WI38 (cell line): ENCODE results near the gene UPF2.
"Not testable (repeated sequence)": the region's sequence is repeated elsewhere in the genome, so short reads cannot be mapped to it uniquely, and the experiment has no call there.

Source experiments
- H3K4me3 ChIP-seq: 2 replicates; pipeline ENCODE4 v1.5.1; 2011; ENCODE audit warnings: low read depth, mild to moderate bottlenecking, control low read depth, low read length
- TF ChIP-seq, protein P1 (sequence below): IDR thresholded peaks from 2 replicates; pipeline ENCODE4 v1.5.1; 2012; ENCODE audit warnings: low read depth, mild to moderate bottlenecking, control low read depth, low read length

Gene UPF2

DNA sequence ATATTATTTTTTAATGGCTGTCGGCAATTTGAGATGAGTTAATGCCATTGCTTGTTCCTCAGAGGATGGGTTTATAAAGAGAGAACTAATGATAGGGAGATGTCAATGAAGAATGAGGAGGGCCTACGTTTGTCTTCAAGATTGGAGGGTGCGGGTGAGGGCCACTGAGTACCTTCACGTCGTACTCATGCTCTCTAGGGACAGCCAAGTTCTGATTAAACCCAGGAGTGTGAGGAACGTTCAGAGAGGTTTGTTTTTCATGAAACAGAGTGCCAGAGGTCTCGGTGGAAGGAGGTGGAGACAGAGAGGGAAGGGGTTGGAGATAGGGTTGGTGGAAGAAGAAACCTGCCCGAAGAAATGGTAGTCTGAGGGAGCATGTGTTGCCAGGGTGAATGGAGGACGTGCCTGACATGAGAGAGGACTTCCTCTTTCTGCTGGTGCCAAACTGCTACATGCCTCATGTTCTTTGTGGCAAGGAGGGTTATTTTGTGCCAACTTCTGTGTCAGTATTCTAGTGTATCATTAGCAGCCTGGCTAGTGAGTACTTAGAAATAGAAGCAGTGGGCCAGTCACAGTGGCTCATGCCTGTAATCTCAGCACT, 35.1 kb upstream of the UPF2 start:
- TF ChIP-seq, protein P1, sequence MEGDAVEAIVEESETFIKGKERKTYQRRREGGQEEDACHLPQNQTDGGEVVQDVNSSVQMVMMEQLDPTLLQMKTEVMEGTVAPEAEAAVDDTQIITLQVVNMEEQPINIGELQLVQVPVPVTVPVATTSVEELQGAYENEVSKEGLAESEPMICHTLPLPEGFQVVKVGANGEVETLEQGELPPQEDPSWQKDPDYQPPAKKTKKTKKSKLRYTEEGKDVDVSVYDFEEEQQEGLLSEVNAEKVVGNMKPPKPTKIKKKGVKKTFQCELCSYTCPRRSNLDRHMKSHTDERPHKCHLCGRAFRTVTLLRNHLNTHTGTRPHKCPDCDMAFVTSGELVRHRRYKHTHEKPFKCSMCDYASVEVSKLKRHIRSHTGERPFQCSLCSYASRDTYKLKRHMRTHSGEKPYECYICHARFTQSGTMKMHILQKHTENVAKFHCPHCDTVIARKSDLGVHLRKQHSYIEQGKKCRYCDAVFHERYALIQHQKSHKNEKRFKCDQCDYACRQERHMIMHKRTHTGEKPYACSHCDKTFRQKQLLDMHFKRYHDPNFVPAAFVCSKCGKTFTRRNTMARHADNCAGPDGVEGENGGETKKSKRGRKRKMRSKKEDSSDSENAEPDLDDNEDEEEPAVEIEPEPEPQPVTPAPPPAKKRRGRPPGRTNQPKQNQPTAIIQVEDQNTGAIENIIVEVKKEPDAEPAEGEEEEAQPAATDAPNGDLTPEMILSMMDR, result no peak
- H3K4me3 ChIP-seq, result no peak overlapping the region

DNA sequence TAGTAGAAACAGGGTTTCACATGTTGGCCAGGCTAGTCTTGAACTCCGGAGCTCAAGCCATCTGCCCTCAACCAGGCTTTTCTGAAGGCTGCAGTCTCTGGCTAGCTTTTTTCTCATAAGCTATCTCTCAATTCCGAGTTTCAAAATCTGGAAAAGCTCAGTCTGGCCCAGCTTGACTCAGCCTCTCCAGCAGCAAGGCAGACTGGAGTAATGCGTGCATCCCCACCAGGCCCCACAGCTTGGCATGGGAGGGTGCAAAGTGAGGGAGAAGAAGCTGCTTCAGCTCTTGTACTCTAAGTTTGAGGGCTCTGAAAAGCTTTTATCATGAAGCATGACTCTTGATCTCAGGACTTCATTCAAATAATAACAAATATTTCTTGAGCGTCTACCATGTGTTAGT, 30.9 kb upstream of the UPF2 start:
- no peak overlapping the region for H3K4me3 ChIP-seq
- TF ChIP-seq, protein P1, result no peak

DNA sequence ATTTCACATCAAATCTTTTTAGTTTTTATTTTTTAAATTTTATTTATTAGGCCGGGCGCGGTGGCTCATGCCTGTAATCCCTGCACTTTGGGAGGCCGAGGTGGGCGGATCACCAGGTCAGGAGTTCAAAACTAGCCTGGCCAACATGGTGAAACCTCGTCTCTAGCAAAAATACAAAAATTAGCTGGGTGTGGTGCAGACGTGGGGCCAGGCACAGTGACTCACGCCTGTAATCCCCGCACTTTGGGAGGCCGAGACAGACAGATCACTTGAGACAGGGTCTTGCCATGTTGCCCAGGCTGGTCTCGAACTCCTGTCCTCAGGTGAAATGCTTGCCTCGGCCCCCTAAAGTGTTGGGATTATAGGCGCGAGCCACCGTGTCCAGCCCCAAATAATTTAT, 28.8 kb upstream of the UPF2 start:
- not testable (repeated sequence) for H3K4me3 ChIP-seq

DNA sequence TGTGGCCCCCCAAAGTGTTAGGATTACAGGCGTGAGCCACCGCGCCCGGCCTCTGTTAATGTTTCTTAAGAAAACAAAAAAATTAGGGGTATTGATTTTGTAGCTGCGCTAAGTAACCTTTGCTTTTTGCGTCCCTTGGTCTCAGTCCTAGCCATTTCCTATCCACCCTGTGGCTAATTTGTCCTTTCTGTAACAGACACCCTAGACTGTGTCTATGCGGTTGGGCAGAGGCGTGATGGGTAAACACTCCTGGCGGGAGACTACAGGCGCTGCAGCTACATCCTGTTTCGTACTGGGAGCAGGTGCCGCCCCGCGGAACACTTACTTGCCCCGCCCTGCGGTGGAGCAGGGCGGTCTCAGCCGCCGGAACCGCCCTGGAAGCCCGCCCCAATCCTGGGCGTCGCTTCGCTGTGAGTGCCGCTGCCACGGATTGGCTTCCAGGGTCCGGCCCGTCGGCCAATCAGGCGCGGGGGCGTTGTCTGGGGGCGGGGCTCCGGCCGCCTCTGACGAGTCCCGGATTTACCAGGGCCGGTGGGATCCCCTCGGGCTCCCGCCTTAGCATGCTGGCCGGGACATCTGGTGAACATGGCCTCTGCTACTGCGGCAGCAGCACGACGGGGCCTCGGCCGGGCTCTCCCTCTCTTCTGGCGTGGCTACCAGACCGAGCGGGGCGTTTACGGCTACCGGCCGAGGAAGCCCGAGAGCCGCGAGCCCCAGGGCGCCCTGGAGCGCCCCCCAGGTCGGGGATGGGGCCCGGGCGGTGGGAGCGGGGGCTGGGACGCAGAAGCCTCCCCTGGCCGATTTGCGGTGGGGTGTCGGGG, 26.1 kb upstream of the UPF2 start, which contains the start of gene DHTKD1:
DHTKD1 (plus strand) TSS at position 506 of the 821 bp plus-strand sequence; CDS start at position 586, 80 bp downstream.
- TF ChIP-seq, protein P1, result peak; percentile 13; the same call in 1 of the 2 replicates
- peak within 1 kb of the TSS; percentile 91 for H3K4me3 ChIP-seq

DNA sequence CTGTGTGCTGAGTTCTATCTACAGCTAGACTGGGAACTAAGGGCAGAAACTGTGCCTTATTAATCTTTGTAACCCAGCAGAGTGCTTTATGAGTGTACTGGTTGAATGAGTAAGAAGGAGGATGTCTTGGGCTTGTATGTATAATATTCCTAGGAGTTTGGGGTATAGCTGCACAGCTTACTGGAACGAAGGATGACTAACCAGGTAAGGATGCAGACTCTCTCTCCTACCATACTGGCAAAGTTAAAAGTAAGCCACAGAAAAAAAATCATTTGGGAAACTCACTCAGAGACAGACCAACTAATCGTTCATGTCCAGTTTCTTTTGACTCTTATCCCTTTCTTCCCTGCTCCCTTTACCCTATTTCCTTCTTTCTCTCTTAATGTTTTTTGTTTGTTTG, 24.7 kb upstream of the UPF2 start:
- no peak overlapping the region for H3K4me3 ChIP-seq
- TF ChIP-seq, protein P1, result no peak

DNA sequence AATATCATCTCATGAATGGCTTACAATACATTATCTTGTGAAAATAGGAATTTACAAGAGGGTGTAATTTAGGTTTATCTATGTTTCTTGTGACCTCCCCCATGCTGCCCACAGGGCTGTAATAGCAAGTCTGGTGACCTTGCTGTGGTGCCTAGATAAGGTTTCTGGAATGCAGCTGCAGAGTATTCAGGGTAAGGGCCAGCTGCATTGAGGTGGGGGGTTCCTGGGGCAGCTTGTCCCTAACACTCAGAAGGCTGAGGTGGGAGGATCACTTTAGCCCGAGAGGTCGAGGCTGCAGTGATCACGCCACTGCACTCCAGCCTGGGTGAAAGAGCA, 20.8 kb upstream of the UPF2 start:
- no peak overlapping the region for H3K4me3 ChIP-seq
- TF ChIP-seq, protein P1, result no peak

DNA sequence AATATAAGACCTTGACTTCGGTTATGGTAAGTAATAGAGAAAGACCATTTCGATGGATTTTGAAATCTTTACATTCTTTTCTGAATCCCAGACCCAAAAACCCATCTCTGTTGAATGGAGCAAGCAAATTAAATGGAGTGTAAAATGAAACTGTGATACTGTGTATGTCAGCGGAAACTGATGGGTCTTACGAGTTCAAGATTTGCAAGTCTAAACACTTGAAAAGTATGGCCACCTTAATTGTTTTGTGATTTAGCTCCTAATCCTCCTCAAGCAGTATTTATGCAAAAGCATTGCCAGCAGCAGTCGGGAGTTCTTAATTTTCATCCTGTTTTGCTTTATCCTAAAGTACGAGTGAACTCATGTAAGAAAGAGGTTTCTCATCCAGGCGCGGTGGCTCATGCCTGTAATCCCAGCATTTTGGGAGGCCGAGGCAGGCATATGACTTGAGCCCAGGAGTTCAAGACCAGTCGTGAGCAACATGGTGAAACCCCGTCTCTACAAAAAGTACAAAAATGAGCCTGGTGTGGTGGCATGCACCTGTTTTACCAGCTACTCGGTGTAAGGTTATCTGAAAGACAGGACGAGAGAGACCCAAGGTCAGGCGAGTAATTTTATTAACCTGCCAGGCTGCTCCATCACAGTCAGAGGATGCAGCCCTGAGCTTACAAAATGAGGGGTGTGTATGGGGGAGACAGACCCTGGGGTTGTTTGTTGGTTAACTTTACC, 20.3 kb upstream of the UPF2 start:
- no peak overlapping the region for H3K4me3 ChIP-seq

More for the DNA sequence above, 20.3 kb upstream of the UPF2 start:
- TF ChIP-seq, protein P1, result no peak
